Smooth muscle cell (in vitro differentiated cells): Measurements from ENCODE around the gene COL28A1. TPM values are rescaled to one million over a fixed set of nuclear protein-coding genes. Genes with fewer than 3 reads are reported as not detected.
"Not testable (repeated sequence)": the region's sequence is repeated elsewhere in the genome, so short reads cannot be mapped to it uniquely, and the experiment has no call there.

Experiments used
- DNase-seq: peaks from one replicate; lab custom pipeline; 2025; ENCODE audit not compliant: unreplicated experiment; lab: John Stamatoyannopoulos, UW
- H2AFZ ChIP-seq: fragments of 200-600 bp; sonication (generic); 2 replicates; pipeline ENCODE4 v1.6.0; 2016; ENCODE audit warnings: antibody characterized with exemption, low read depth, mild to moderate bottlenecking
- H3F3A ChIP-seq: fragments of 200-600 bp; sonication (generic); 2 replicates; pipeline ENCODE4 v1.6.0; 2017; ENCODE audit warnings: antibody characterized with exemption, low read depth
- H3K27ac ChIP-seq: fragments of 200-600 bp; sonication (generic); 2 replicates; pipeline ENCODE4 v1.5.1; 2016; ENCODE audit warnings: low read depth, mild to moderate bottlenecking
- H3K27me3 ChIP-seq: fragments of 200-600 bp; sonication (generic); 2 replicates; pipeline ENCODE4 v1.6.1; 2016; ENCODE audit warnings: low read depth, mild to moderate bottlenecking
- H3K36me3 ChIP-seq: fragments of 200-600 bp; sonication (generic); 2 replicates; pipeline ENCODE4 v1.5.1; 2016; ENCODE audit warnings: low read depth
- H3K4me1 ChIP-seq: fragments of 200-600 bp; sonication (generic); 2 replicates; pipeline ENCODE4 v1.5.1; 2016; ENCODE audit warnings: low read depth
- H3K4me2 ChIP-seq: fragments of 200-600 bp; sonication (generic); 2 replicates; pipeline ENCODE4 v1.6.0; 2016; ENCODE audit warnings: mild to moderate bottlenecking
- H3K4me3 ChIP-seq: fragments of 200-600 bp; sonication (generic); 2 replicates; pipeline ENCODE4 v1.5.1; 2016; ENCODE audit warnings: mild to moderate bottlenecking
- H3K79me2 ChIP-seq: fragments of 200-600 bp; sonication (generic); 2 replicates; pipeline ENCODE4 v1.6.0; 2016; ENCODE audit warnings: low read depth, mild to moderate bottlenecking
- H3K9ac ChIP-seq: fragments of 200-600 bp; sonication (generic); 2 replicates; pipeline ENCODE4 v1.6.0; 2016; ENCODE audit warnings: low read depth
- H3K9me3 ChIP-seq: fragments of 200-600 bp; sonication (generic); replicated peaks from 2 replicates; pipeline ENCODE4 v1.5.1; 2016; ENCODE audit warnings: low read depth
- H4K20me1 ChIP-seq: fragments of 200-600 bp; sonication (generic); 2 replicates; pipeline ENCODE4 v1.6.0; 2016; ENCODE audit warnings: low read depth
- CTCF ChIP-seq: fragments of 200-600 bp; sonication (generic); IDR thresholded peaks from 2 replicates; pipeline ENCODE4 v1.5.1; 2017; ENCODE audit warnings: borderline replicate concordance, mild to moderate bottlenecking, antibody characterized with exemption; ENCODE audit not compliant: insufficient read depth, poor library complexity, severe bottlenecking
- WGBS: methylation state at CpG from one replicate; pipeline ENCODE4 v1.1.7; 2016; ENCODE audit warnings: low lambda C conversion rate; 5-methylcytosine and 5-hydroxymethylcytosine counted together
- polyA plus RNA-seq: library from polyadenylated mRNA; unstranded; fragments of >200 nt; fragmentation: Nextera tagmentation; extraction: Ambion mirVana; gene quantifications from 2 replicates; pipeline ENCODE4 v1.2.1, GENCODE V29; 2016
- total RNA-seq: library from RNA; depleted of rRNA; stranded (reverse); fragments of >200 nt; gene quantifications from 2 replicates; pipeline ENCODE4 v1.2.3, GENCODE V29; 2014

Gene COL28A1
- total and polyA plus RNA-seq, 2 experiments from 2014 or later, result 0.13 TPM; not detected in 1

GRCh38 chr7:7475601-7476000 is 60.1 kb downstream of the COL28A1 start:
- no peak overlapping the region for H3K27ac ChIP-seq
- 92% methylated on average over 2 of the region's 2 CpGs for WGBS
- H3K36me3 ChIP-seq, result no peaks in the 10 kb centered on the region
- no peaks in the 10 kb centered on the region for H3F3A ChIP-seq
- H3K27me3 ChIP-seq, result no peaks in the 10 kb centered on the region
- H4K20me1 ChIP-seq, result no peaks in the 10 kb centered on the region
- no peak overlapping the region for H2AFZ ChIP-seq
- no peak overlapping the region for H3K4me3 ChIP-seq
- H3K9ac ChIP-seq, result no peak overlapping the region
- H3K4me2 ChIP-seq, result no peak overlapping the region
- DNase-seq, result no peak
- H3K79me2 ChIP-seq, result no peaks in the 10 kb centered on the region
- TF ChIP-seq CTCF, result no peak
- H3K4me1 ChIP-seq, result no peaks in the 10 kb centered on the region
- H3K9me3 ChIP-seq, result no peaks in the 10 kb centered on the region

GRCh38 chr7:7474436-7474835 is 61.2 kb downstream of the COL28A1 start:
- Histone ChIP-seq H3K36me3 (no peaks in the 10 kb centered on the region), H3F3A (no peaks in the 10 kb centered on the region), H3K4me1 (no peaks in the 10 kb centered on the region), H3K9ac (no peak overlapping the region), H3K27ac (no peak overlapping the region), H4K20me1 (no peaks in the 10 kb centered on the region), H3K79me2 (no peaks in the 10 kb centered on the region), H3K4me2 (no peak overlapping the region), H3K27me3 (no peaks in the 10 kb centered on the region), H2AFZ (no peak overlapping the region), H3K4me3 (no peak overlapping the region), H3K9me3 (no peaks in the 10 kb centered on the region)
- no peak for DNase-seq
- TF ChIP-seq CTCF, result no peak

GRCh38 chr7:7464991-7465765 is 70.5 kb downstream of the COL28A1 start:
- DNase-seq, H4K20me1 ChIP-seq, H3K27ac ChIP-seq, H3K4me1 ChIP-seq, H3F3A ChIP-seq, H3K9ac ChIP-seq, H3K27me3 ChIP-seq, H3K36me3 ChIP-seq, H3K4me2 ChIP-seq, H3K79me2 ChIP-seq, H2AFZ ChIP-seq, H3K9me3 ChIP-seq, H3K4me3 ChIP-seq: not testable (repeated sequence)
- 82% methylated on average over 34 of the region's 39 CpGs for WGBS

GRCh38 chr7:7454000-7454399 is 81.7 kb downstream of the COL28A1 start:
- no peaks in the 10 kb centered on the region for H4K20me1 ChIP-seq
- no peaks in the 10 kb centered on the region for H3K9me3 ChIP-seq
- no peaks in the 10 kb centered on the region for H3K27me3 ChIP-seq
- no peak overlapping the region for H3K27ac ChIP-seq
- no peak overlapping the region for H2AFZ ChIP-seq
- H3K36me3 ChIP-seq, result no peaks in the 10 kb centered on the region
- no peak for DNase-seq
- H3K4me3 ChIP-seq, result no peak overlapping the region
- H3F3A ChIP-seq, result no peaks in the 10 kb centered on the region
- no peak overlapping the region for H3K9ac ChIP-seq
- no peaks in the 10 kb centered on the region for H3K79me2 ChIP-seq
- H3K4me1 ChIP-seq, result no peaks in the 10 kb centered on the region
- no peak overlapping the region for H3K4me2 ChIP-seq
- TF ChIP-seq CTCF, result no peak
